GM19324 (cell line): ENCODE data around the gene CACNA1S.

Experiments
- ATAC-seq: cut with Tn5 transposase; IDR thresholded peaks from one replicate; pipeline ENCODE4 v1.9.1; 2021; ENCODE audit warnings: mild to moderate bottlenecking, moderate library complexity; ENCODE audit not compliant: unreplicated experiment, low FRiP score

Gene CACNA1S

DNA sequence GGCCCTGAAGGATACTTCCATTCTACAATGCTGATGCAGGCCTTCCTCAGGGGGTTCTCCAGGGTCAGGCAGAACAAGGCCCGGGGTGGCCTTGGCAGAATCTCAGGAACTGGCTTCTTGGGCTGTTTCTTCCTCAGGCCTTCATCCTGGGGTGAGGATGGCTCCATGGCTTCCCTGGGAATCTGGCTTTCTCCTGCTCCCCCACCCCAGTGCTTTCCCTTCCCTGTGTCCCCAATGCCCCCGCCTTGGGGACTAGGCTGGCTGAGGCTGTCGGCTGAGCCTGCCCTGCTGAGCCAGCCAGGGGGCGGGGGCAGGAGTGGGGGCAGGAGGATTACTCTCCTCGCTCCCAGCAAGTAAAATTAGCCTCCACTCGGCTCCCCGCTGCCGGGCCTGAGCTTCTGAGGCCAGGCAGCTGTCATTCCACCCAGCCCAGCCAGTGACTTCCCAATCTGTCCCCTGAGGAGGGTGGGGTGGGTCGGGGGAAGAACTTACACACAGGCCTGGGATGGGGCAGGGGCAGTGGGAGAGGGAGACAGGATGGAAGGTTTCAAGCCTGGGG, at the start of gene CACNA1S:
TSS of gene CACNA1S (minus strand) at position 254 of the 559 bp plus-strand sequence. CDS start at position 167, 87 bp downstream.
- no peak for ATAC-seq

DNA sequence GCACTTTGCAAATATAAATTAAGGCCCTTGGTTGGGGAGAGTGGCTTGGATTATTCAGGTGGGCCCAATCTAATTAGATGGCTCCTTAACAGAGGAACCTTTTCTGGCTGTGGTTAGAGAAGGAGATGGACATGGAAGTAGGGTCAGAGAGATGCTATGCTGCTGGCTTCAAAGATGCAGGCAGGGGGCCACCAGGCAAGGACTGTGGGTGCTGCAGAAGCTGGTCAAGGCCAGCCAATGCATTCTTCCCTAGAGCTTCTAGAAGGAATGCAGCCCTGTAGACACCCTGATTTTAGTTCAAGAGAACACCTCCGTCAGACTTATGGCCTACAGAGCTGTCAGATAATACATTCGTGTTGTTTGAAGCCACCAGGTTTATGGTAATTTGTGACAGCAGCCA, 45.7 kb upstream of the CACNA1S start:
- ATAC-seq = no peak

DNA sequence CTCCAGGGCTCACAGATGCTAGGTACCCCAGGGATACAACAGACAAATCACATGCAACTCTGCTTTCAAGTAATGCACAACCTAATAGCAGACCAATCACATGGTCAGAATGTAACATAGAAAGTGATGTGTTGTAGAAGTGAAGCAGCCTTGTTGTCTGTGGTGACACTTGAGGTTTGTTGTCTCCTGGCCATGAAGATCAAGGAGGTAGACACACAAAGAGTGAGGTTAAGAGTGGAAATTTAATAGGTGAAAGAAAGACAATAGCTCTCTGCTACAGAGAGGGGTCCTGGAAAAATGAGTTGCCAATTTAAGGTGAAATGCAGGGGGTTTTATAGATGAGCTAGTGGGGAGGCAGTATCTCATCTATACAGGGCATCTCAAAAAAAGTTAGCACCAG, 44.6 kb upstream of the CACNA1S start:
- ATAC-seq = no peak

DNA sequence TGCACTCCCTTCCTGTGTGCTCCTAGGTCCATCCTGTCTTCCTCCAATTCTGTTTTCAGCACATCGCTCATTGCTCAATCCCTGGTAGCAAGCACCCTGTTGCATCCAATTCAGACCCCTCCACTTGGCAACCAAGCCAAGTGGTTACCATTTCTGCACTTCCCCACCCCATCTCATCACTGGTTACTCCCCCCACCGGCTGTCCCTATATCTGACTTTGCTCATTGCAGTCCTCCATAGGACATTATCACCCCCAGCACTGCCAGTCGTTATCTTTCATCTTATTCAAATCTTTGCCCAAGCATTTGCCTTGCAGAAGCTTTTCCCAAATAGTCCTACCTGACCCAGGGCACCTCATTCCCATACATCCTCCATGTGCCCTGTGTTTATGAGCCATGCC, 44.1 kb upstream of the CACNA1S start:
- ATAC-seq = no peak

DNA sequence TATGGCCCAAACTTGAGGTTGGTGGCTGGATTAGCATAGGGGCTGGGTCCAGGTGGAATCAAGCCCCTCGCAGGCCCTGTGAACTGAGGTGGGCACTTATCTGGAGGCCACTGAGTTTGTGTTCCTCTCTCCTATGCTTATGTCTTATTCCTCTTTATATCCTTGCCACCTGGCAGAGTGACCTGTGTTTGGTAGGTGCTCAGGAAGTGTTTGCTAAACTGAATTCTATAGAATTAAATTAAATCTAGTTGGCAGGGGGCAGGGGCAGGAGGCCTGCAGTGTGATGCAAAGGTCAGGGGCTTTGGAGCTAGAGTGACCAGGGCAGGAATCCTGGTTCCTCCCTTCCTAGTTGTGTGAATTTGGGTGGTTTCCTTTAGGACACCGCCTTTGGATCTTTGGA, 43.1 kb upstream of the CACNA1S start:
- no peak for ATAC-seq

DNA sequence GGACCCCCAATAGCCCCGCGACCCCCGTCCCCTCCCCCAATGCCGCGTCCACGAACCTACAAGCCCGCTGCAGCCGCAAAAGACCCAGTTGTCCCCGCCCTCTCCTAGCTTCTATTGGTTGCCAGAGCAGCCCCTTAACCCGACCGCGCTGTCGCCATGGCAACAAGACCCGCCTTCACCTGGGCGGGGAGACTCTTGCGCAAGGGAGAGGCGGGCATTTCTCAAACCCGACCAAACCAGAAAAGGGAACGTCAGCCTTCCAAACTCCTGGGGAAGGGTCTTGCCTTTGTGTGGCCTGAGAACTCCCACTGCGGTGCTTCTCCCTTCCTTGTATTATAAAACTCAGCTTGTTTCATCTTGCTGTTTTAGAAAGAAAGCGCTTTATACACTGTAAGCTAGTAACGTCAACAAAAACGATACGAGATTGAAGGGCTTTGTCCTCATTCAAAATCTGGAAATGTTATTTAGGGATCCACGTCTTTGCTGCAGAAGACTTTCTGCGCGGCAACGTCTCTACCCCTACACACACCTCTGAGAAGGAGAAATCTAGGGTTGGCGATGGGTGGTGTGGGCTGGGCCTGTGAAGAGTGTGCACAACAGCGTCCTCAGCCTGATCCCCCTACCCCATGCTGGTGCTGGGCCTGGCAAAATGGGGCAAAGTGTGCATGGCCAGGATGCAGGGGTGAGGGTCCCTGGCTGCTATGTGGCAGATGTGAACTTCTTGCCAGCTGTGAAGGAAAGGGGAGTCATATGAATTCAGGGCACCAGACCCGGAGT, 42.4 kb upstream of the CACNA1S start, which contains the start of gene TMEM9:
TSS of gene TMEM9 (minus strand) at position 86 of the 777 bp plus-strand sequence. CDS start 551 bp downstream, outside the sequence.
- peak; percentile 96 for ATAC-seq

DNA sequence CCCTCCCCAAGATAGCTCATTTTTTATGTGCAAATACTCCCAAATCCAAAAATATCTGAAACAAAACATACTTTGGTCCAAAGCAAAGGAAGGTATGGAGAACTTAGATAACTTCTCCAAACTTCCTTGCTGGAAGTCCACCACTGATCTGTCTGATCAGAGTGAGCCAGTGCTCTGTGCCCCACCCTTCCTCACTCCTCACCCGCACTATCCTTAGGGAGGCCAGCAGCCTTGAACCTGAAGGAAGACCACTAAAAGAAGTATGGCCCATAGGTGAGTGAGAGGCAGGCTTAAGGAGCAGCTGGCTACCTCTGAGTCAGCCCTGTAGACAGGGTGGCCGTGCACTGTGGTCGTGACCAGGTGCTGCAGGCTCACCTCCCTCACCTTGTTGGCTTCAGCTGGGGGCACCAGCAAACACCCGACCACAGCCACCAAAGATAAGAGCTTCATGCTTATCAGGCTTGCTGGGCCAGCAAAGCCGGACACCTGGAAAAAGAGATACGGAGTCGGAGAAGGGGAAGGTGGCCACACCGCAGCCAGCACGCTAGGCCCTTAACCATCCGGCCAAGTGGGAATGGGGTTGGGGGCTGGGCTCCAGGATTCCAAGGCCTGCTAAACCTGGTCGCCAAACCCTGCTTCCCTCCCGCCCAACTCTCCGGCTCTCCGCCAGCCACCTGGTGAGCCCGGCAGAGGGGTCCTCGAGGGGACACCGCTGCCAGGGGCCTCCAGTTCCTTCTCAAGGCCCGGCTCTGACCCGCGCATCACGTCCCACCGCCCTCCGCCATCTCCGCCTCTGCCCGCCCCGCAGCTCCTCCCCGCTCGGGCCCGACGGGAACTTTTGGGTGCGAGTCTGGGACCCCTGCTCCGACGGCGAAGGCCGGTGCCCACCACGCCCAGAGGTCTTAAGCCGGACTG, 41.5 kb upstream of the CACNA1S start:
- ATAC-seq = peak; percentile 73

DNA sequence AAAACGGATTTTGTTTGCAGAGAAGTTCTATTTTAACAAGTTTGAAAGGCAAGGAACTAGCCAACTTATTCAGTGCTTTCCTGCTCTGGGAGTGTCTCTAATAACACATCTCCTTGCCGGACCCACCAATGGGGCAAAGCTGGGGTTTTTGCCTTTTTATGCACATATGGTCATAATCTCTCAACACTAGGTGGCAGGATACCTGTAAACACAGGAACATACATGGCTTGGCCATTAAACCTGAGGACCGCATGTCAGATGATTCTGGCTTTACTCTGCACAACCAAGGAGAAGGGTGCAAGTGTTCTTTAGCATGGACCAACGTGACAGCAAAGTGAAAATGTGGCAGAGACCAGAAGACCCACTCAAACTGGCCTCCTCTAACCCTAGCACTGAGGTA, 37.2 kb upstream of the CACNA1S start:
- no peak for ATAC-seq

DNA sequence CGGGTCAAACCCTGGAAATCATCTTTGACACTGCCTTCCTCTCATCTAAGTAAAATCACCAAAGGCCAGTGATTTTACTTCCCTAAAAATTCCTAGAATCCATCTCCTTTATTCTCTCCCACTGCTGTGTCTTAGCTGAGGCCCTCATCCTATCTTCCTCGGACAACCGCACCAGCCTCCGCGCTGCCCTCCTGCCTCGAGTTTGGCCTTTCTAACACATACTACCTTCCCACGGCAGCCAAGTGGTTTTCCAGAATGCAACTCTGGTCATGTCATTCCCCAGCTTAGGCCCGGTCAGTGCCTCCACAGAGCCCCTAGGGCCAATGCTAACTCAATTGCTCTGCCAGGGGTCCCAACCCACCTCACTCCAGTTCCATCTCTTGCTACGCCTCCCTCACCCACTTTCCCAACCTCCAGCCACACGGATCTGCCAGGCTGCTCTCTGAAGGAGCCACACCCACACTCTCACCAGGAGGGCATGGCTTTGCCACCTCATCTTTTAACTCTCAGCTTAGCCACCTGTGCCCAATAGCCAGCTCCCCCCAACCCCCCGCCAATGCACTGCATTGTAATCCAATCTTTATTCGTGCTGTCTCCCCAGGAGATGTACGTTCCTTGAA, 35.3 kb upstream of the CACNA1S start:
- ATAC-seq = no peak

DNA sequence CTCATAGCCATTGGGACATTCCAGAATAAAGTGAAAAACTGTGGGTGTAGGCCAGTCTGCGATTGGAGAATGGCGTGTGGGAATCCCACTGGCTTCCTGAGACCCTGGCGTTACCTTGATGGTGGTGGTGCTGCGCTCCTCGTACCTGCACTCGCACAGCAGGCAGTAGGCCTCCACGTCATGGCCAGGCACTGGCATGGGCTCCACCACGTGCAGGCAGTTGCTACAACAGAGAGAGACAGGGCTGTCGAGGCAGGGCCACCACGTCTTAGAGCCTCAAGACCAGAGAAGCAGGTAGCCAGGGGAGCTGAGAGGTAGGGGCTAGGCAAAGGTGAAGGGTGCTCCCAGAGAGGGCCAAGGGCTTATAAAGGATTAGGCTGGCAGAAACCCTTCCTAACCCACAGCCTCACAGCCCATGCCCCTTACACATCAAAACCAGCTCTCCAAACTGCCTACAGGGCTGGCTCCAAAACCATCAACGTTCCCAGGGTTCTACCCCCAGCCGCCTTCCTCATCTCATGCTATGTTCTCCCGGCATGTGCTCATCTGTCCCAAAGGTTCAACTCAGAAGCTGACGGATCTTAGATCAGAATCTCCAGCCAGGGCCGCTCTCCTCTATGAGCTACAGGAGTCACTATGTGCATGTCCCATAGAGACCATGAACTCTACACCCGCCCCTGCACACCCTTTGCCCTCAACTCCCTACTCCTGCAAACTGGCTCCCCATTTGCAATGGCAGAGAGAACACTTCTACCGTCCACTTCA, 34.6 kb upstream of the CACNA1S start:
- ATAC-seq = no peak

DNA sequence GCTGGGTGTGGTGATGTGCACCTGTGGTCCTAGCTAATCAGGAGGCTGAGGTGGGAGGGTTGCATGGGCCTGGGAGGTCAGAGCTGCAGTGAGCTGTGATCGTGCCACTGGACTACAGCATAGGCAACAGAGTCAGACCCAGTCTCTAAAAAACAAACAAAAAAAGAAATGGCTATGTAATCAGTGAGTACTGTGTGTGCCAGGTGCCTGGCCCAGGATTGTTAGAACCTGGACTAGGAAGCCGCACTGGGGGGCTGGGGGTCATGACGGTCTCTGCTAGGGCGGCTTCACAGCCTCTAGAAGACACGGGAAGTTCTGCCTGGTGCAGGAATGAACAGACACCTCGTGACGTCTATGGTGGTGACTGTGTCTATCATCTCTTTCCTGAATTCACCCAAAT, 33.6 kb upstream of the CACNA1S start:
- no peak for ATAC-seq

DNA sequence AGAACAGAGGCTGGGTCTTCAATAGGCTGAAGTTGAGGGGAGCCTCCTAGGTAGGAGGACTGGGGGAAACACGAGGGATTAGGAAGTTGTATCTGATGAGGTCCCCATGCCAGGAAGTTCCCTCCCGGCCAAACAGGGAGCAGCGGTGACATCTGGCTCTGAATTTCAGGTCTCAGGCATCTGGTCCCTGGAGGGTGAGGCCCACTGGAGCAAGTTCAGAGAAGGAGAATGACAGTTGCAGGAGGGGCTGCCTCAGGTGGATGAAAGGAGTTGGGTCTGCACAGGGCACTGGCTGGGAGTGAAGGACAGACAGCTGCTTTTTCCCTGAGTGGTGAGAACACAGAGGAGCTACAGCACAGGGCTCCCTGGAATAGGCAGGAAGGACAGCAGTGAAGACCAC, 32.9 kb upstream of the CACNA1S start:
- no peak for ATAC-seq

DNA sequence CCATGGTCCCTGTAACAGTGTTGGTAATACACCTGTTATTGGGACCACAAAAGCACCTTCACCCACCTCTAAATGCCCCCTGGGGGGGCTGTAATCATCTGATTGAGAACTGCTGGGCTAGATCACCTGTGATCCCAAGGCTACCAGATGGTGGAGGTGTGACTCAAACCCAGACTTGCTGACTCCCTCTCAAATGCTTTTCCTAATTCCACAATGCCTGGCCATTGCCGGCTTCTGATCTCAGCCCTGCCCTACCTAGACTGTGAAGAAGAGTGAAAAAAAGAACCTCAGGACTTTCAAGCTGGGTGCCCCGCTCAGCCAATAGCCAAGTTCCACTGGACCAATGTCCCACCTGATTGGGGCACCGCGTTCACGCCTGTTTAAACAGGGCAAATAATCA, 32.5 kb upstream of the CACNA1S start:
- no peak for ATAC-seq

DNA sequence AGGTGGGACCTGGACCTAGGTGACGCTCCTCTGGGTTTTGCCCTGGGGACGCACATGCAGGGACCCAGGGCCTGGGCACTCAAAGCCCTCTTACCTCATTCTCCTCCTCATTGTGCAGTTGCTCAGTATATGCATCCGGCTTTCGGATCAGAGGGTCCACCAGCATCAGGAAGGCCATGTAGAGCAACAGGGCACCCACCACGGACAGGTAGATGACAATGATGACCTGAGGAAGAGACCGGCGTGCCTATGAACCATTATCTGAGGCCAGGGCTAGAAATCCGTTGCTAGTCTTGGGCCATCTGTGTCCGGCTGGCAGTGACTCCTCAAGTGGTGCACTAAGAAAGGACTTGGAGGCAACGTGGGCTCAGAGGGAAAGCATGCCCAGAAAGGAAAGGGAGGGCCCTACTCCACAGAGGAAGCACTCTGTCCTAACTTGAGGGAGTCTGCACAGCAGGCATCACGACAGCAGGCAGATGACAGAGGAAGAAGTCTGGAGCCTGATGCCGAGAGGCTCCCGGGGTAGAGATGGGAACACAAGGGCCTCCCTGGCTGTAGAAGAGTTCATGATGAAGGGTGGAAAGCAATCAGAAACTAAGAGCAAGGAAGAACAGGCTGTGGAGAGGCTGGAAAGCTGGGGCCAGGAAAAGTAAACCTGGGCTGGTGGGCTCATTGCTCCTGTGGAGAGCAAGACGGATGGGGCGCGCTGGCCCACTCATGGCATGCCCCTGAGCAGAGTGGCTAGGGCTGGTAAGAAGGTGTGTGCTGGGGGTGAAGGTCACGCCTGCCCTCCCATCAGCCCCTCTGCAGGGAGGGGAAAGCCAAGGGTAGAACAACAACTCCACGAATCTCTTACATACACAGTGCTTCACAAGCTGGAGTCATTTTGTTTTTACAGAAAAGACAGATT, 31.8 kb upstream of the CACNA1S start:
- ATAC-seq = no peak

DNA sequence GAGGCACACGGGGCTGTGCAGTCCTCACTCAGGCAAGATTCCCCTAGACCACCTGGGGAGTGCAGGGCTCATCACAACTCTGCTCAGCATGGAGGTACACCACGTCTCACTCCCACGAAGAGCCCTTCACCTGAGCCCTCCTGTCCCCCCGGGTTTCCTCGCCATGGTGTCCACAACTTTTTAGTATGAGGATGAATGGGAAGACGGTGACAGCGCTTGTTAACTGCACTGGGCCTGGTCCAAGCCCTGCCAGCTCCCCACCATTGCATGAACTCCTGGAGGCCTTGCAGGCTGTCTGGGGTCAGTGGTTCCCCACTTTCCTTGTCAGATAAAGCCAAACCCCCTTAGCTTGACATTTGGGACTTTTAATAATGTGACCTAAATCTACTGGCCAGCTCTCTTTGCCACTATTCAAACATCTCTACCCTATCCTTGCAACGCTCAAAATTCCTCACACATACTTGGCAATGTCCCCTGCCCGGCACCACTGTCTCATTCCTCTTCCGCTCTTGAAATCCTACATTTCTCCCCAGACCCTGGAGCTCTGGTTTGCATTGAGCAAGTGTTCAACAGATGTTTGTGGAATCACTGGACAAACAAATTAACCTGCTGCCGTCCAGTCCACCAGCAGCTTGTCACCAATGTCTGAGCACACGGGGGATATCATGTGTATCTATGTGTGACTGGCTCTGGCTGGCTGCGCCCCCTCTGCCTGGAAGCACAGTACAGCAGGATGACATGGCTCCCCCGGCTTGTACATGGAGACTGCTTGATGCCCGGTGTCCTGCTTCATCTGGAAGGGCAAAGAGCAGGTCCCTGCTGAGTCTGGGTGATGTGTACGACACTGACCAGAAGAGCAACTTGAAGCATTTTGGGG, 30.9 kb upstream of the CACNA1S start:
- no peak for ATAC-seq

DNA sequence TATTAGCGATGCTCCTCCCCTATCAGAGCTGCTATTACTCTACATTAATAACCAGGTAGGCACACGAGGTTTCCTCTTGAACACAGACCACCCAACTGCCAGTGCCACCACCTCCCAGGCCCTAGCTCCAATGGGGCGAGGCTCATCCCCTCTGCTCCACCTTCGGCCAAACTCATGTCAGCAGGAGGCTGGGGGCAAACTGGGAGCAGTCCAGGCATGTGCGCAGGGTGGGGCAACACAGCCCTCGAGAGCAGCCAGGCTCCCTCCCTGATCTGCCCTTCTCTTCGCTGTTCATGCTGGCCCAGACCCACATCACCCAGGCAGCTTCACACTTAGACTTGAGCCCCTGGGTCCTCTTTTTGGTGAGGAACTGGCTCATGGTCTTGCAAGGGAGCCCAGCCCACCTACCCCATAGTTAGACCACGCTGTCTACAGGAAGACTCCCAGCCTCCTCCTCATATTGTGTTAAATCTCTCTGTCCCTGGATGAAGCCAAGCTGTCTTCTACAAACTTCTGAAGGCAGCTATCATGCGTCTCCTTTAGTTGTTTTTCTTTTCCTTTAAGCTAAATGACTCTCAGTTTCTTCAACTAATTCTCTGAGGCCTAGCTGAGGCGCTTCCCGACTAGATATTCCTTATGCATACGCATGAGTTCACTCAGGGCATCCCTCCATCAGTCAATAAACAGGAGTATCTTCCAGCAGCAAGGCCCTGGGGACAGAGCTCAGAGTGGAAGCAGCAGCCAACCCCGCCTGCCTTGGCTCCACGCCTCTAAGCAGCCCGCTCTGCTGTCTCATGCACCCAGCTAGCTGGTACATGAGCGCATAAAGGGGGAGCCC, 30.0 kb upstream of the CACNA1S start:
- no peak for ATAC-seq

DNA sequence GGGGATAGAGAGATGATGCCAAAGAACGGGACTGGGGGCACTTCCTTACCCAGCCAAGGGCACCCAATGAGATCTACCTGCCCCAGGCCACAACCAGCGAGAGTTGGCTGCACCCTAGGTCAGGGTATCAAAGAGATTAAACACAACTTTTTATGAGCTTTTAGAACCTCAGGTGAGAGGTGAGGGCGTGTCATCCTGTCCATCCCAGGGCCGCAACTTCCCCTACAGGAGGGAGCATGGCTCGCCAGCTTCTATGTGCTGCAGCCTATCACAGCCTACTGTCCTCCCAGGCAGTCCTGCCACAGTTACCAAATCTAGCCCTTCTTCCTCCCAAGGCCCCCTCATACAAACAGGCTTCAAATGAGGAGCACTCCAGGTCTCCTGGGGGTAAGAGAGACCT, 29.2 kb upstream of the CACNA1S start:
- ATAC-seq = no peak
